Ishikawa (cell line): Measurements from ENCODE around the gene MDP1.

Source experiments
- CEBPB ChIP-seq: IDR thresholded peaks from 2 replicates; pipeline ENCODE4 v1.6.1; 2012
- CREB1 ChIP-seq: IDR thresholded peaks from 2 replicates; pipeline ENCODE4 v1.6.1; 2012; ENCODE audit warnings: low read depth
- EGR1 ChIP-seq: IDR thresholded peaks from 2 replicates; pipeline ENCODE4 v1.6.1; 2012
- EP300 ChIP-seq: IDR thresholded peaks from 2 replicates; pipeline ENCODE4 v1.6.1; 2012; ENCODE audit warnings: borderline replicate concordance
- FOXM1 ChIP-seq: IDR thresholded peaks from 2 replicates; pipeline ENCODE4 v1.6.1; 2012; ENCODE audit warnings: low read depth, borderline replicate concordance
- NFIC ChIP-seq: IDR thresholded peaks from 2 replicates; pipeline ENCODE4 v1.6.1; 2012
- RAD21 ChIP-seq: IDR thresholded peaks from 2 replicates; pipeline ENCODE4 v1.6.1; 2012; ENCODE audit warnings: low read depth
- REST ChIP-seq: IDR thresholded peaks from 2 replicates; pipeline ENCODE4 v1.6.1; 2012; ENCODE audit warnings: low read depth, mild to moderate bottlenecking
- TAF1 ChIP-seq: IDR thresholded peaks from 2 replicates; pipeline ENCODE4 v1.6.1; 2012; ENCODE audit warnings: low read depth, mild to moderate bottlenecking
- TCF12 ChIP-seq: IDR thresholded peaks from 2 replicates; pipeline ENCODE4 v1.6.1; 2012; ENCODE audit warnings: low read depth
- TEAD4 ChIP-seq: IDR thresholded peaks from 2 replicates; pipeline ENCODE4 v1.6.1; 2012
- YY1 ChIP-seq: IDR thresholded peaks from 2 replicates; pipeline ENCODE4 v1.6.1; 2012; ENCODE audit warnings: low read depth
- ZBTB7A ChIP-seq: IDR thresholded peaks from 2 replicates; pipeline ENCODE4 v1.6.1; 2012; ENCODE audit warnings: low read depth
- TF ChIP-seq, protein P1 (sequence below): IDR thresholded peaks from 2 replicates; pipeline ENCODE4 v1.6.1; 2012
- TF ChIP-seq, protein P2 (sequence below): IDR thresholded peaks from 2 replicates; pipeline ENCODE4 v1.6.1; 2012

Gene MDP1

DNA sequence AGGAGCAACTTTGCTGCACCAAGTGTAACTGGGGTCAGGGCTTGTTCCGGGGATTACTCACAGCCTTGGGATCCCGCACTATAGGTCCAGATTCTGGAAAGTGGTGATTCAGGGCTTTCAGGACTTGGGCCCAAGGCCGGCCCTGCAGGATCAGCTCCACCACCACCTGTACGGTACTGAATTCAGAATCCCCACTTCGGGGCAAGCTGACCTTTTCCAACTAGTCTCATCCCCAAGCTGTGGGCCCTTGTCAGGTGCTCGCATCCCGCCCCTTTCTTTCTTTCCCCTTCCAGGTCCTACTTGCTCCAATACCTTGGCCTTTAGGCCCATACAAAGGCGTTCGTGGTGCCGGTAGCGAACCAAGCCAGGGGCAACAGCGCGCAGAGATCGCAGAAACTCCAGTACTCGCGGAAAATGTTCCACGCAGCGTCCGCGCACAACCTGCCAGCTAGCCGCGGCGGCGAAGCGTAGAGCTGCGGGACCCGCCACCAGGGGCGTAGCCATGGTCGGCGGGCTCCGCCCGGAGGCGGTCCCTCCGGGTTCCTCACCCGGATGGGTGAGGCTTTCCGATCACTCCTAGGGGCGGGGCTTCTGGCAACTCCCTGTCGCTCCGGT is 26.1 kb upstream of the MDP1 start:
- TF ChIP-seq EGR1 (0 out of 2 replicates have a peak, but pooled peaks have one; percentile 21), CEBPB (no peak), YY1 (0 out of 2 replicates have a peak, but pooled peaks have one; percentile 27)

DNA sequence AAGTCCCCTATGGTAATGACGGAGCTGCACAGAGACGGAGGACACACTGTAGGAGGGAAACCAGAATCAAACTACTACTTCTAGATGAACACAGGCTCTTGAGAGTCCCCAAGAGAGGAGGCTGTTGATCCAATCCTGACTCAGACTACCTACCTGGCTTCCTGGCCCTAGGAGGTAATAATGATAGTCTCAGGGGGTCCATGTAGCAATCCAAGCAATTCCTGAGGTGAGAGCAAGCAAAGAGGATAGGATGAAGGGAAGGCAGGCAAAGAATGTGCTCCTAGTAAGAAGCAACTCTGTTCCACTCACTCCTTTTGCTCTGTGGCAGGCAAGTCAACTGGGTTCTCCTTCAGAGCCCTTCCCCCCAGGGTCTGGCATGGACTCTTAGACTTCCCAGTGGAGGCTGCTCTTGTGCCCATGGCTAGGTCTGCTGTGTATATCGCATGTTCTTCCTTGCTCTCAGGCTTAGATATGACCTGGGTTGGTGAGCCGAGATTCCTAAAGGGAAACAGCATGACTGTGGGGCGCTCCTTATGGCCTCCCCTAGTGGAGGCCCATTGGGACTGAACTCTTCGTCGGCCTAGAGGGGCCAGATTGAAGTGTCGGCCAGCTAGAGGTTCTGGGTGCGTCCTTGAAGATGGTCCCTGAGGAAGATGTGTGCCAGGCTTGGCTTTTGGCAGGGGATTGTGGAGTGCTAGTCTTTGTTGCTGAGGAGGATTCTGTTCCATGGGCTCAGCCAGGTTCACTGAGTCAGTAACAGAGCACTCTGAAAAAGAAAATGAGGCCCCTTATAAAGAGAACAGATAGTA is 24.4 kb upstream of the MDP1 start:
- no peak for TF ChIP-seq YY1
- TF ChIP-seq REST, result no peak
- no peak for TF ChIP-seq RAD21
- TF ChIP-seq FOXM1, result no peak
- TF ChIP-seq TCF12, result no peak
- no peak for TF ChIP-seq EGR1
- TF ChIP-seq CREB1, result no peak
- no peak for TF ChIP-seq CEBPB
- no peak for TF ChIP-seq EP300
- TF ChIP-seq ZBTB7A, result no peak
- TF ChIP-seq, protein P1, sequence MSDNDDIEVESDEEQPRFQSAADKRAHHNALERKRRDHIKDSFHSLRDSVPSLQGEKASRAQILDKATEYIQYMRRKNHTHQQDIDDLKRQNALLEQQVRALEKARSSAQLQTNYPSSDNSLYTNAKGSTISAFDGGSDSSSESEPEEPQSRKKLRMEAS, result no peak
- TF ChIP-seq TEAD4, result no peak
- TF ChIP-seq TAF1, result no peak
- TF ChIP-seq, protein P2, sequence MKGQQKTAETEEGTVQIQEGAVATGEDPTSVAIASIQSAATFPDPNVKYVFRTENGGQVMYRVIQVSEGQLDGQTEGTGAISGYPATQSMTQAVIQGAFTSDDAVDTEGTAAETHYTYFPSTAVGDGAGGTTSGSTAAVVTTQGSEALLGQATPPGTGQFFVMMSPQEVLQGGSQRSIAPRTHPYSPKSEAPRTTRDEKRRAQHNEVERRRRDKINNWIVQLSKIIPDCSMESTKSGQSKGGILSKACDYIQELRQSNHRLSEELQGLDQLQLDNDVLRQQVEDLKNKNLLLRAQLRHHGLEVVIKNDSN, result no peak

DNA sequence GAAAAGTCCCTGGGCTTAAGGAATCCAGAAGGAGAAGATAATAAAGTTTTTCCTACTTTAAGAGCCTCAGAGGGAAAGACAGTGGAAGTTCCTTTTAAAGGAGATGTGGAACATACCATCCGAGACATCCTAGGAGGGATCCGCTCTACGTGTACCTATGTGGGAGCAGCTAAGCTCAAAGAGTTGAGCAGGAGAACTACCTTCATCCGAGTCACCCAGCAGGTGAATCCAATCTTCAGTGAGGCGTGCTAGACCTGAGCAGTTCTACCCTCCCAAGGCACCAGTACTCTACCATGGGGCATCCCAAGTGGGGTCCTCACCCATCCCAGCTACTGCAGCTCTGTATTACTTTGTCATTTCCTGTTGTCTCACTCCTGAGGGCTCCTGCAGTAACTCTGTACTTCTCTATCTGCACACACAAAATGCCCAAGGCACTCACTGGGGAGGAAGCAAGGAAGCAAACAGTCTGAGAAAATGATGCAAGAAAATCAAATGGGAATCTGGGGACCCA is 22.7 kb upstream of the MDP1 start:
- no peak for TF ChIP-seq FOXM1
- TF ChIP-seq TAF1, result no peak
- TF ChIP-seq REST, result no peak
- TF ChIP-seq YY1, result no peak
- TF ChIP-seq TEAD4, result no peak
- no peak for TF ChIP-seq NFIC
- no peak for TF ChIP-seq ZBTB7A
- TF ChIP-seq CREB1, result no peak
- TF ChIP-seq CEBPB, result no peak
- TF ChIP-seq RAD21, result no peak
- no peak for TF ChIP-seq EP300
- TF ChIP-seq, protein P2, result no peak
- TF ChIP-seq EGR1, result no peak

DNA sequence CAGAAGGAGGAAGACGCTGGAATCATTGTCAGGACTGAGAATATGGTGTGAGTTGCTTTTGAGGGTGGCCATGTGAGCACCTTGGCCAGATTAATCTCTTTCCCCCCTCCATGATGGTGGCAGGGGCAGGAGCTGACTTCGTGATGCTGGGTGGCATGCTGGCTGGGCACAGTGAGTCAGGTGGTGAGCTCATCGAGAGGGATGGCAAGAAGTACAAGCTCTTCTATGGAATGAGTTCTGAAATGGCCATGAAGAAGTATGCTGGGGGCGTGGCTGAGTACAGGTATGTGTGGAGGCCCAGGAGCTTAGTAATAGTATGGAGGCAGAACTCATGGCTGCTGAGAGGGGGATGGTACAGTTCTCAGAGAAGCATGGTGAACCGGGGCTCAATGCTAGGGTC is 22.3 kb upstream of the MDP1 start:
- TF ChIP-seq YY1 (no peak), TEAD4 (no peak), TAF1 (no peak)
- TF ChIP-seq, protein P2, result 0 out of 2 replicates have a peak, but pooled peaks have one; percentile 18
- TF ChIP-seq, protein P1, result peak; percentile 64

DNA sequence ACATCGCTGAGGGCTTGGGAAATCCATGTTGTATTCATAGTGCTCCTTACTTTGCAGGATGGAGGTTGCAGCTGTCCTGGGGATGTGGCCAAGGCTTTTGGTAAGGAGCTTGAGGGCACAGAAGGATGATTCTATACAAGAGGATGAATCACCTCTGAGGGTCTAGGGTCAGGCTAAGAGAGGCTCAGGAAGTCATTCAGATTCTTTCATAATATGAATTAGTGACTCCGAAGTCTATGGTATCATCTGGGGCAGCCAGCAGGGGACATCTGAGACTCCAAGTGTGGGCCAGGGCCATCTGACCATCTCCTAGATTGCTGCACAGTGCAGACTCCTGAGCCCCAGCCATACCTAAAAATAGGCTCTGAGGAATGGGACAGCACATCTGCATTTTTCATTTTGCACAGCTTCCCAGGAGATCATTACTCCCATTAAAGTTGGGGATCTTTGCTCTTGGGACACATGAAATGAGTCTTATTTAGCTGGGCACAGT is 21.6 kb upstream of the MDP1 start:
- no peak for TF ChIP-seq CEBPB
- no peak for TF ChIP-seq EP300
- TF ChIP-seq EGR1, result no peak
- no peak for TF ChIP-seq YY1
- TF ChIP-seq REST, result no peak
